HCT116 (cell line): Measurements from ENCODE around the gene LIG1.

Experiments used
- CEBPB ChIP-seq: IDR thresholded peaks from 2 replicates; pipeline ENCODE4 v1.6.1; 2012; ENCODE audit warnings: low read depth
- CTCF ChIP-seq, 3 experiments: fragments of 200-600 bp in 1 of 3; sonication (generic) in 1 of 3; IDR thresholded peaks in 2 of 3; conservative IDR thresholded peaks in 1 of 3; 2 replicates each; pipeline ENCODE4 v1.5.1; 2012 to 2017; ENCODE audit warnings: low read depth in 2 of 3, low read length in 2 of 3, antibody characterized with exemption in 1 of 3, borderline replicate concordance in 1 of 3, control low read depth in 1 of 3, mild to moderate bottlenecking in 1 of 3, mixed read lengths in 1 of 3, mixed run types in 1 of 3, moderate library complexity in 1 of 3; ENCODE audit not compliant: insufficient read depth in 1 of 3
- ELF1 ChIP-seq: IDR thresholded peaks from 2 replicates; pipeline ENCODE4 v1.6.1; 2012; ENCODE audit warnings: low read depth, borderline replicate concordance
- EZH2 ChIP-seq: fragments of 200-600 bp; sonication (generic); IDR thresholded peaks from 2 replicates; pipeline ENCODE4 v1.6.1; 2017; ENCODE audit warnings: antibody characterized with exemption, mixed run types
- EZH2phosphoT487 ChIP-seq: fragments of 200-600 bp; IDR thresholded peaks from 2 replicates; pipeline ENCODE4 v1.6.1; 2018; ENCODE audit warnings: antibody characterized with exemption, borderline replicate concordance
- FOSL1 ChIP-seq: IDR thresholded peaks from 2 replicates; pipeline ENCODE4 v1.6.1; 2012; ENCODE audit warnings: low read depth
- JUND ChIP-seq: IDR thresholded peaks from 2 replicates; pipeline ENCODE4 v1.6.1; 2012
- MAX ChIP-seq: IDR thresholded peaks from 2 replicates; pipeline ENCODE4 v1.6.1; 2012
- POLR2A ChIP-seq: IDR thresholded peaks from 2 replicates; pipeline ENCODE4 v1.7.0; 2011; ENCODE audit warnings: borderline replicate concordance; ENCODE audit not compliant: insufficient read depth, insufficient read length; ENCODE audit errors: extremely low read depth
- POLR2AphosphoS5 ChIP-seq: IDR thresholded peaks from 2 replicates; pipeline ENCODE4 v1.6.1; 2011; ENCODE audit warnings: mild to moderate bottlenecking, low read depth, low read length, moderate library complexity
- RAD21 ChIP-seq: IDR thresholded peaks from 2 replicates; pipeline ENCODE4 v1.6.1; 2012; ENCODE audit warnings: low read depth, mild to moderate bottlenecking
- SIN3A ChIP-seq: IDR thresholded peaks from 2 replicates; pipeline ENCODE4 v1.6.1; 2012; ENCODE audit warnings: low read depth
- SP1 ChIP-seq: IDR thresholded peaks from 2 replicates; pipeline ENCODE4 v1.6.1; 2012; ENCODE audit warnings: low read depth
- ZBTB33 ChIP-seq: IDR thresholded peaks from 2 replicates; pipeline ENCODE4 v1.6.1; 2011; ENCODE audit warnings: mild to moderate bottlenecking, low read length, moderate library complexity; ENCODE audit not compliant: insufficient replicate concordance; ENCODE audit errors: extremely low read depth

- TF ChIP-seq ELF1, result no peak
- no peak for TF ChIP-seq MAX
- no peak for TF ChIP-seq EZH2
- TF ChIP-seq SP1, result no peak
- TF ChIP-seq CEBPB, result no peak
- no peak for TF ChIP-seq CTCF (IDR thresholded peaks at IDR 0.05 in 2 of 3, conservative IDR thresholded peaks at IDR 0.05 in 1 of 3; ENCODE audit: borderline replicate concordance in 1 of 3, insufficient read depth in 1 of 3, low read depth in 2 of 3, low read length in 2 of 3)
- TF ChIP-seq POLR2A, result no peak
- no peak for TF ChIP-seq POLR2AphosphoS5
- TF ChIP-seq JUND, result no peak
- TF ChIP-seq ZBTB33, result no peak
- no peak for TF ChIP-seq SIN3A
- TF ChIP-seq RAD21, result no peak
- no peak for TF ChIP-seq FOSL1
- TF ChIP-seq EZH2phosphoT487, result no peak
These were observed 25.0 kb upstream of the LIG1 start for GRCh38 chr19:48194844-48195830.
